Uterine smooth muscle cell (primary cell): ENCODE measurements around the gene AMER3. TPM values are rescaled to one million over a fixed set of nuclear protein-coding genes. Genes with fewer than 3 reads are reported as not detected.

ENCODE experiments used
- total RNA-seq: library from RNA; depleted of rRNA; stranded (reverse); fragments of >200 nt; gene quantifications from 2 replicates; pipeline ENCODE4 v1.2.3, GENCODE V29; 2014

The AMER3 gene
- total RNA-seq: not detected in 2 replicates

DNA sequence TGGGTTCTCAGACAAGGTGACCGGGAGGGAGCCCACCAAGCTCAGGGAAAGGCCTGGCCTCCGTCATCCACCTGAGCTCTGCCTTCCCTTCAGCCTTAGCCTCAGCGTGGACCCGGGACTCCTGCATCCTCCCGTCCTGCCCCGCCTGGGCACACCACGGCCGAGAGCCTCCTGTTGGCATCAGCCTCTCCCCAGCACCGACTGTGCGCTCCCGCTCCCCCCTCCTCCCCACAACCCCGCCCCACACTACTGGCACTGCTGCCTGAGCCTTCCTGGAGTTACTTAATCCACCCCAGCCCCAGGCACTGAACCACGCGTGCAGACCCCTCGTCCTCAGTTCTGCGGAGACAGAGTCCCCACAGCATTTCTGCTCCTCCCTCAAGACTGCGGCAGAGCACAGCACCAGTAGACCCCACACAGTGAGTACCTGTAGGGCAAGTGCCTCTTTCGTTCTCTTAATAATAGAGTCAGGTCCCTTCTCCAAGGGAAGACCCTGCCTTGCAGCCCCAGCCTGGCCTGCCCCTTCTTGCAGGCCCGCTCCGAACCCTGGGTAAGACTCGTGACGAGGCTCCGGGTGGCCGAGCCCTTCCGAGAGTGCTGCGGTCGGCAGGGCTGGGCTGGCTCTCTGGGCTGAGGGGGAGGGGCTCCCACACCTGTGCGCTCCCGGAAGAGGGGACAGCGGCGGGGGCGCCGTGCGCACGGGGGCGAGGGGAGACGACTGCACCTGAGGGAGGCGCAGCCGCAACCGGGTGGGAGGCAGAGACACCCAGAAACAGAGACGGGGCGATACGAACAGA is at the start of gene AMER3:
AMER3 (plus strand) TSS at position 285 of the 797 bp plus-strand sequence. CDS start 6,533 bp downstream, outside the sequence.

GRCh38 chr2:130728549-130729316 is 26.6 kb upstream of the AMER3 start, which contains the start of gene GPR148:
Gene GPR148 (plus strand): TSS chr2:130729070. CDS start chr2:130729152, 82 bp downstream.

Other genes starting within 250 kb of the AMER3 start
- not detected in 2 replicates for gene POTEI, start 246.2 kb upstream of the AMER3 start, total RNA-seq
- not detected in 2 replicates for gene CFC1B, start 234.3 kb upstream of the AMER3 start, total RNA-seq
- not detected in 2 replicates for gene CFC1, start 156.0 kb upstream of the AMER3 start, total RNA-seq
- not detected in 2 replicates for gene POTEJ, start 144.1 kb upstream of the AMER3 start, total RNA-seq
- 0.12 TPM in 1 of 2 replicates, not detected in the other for gene GPR148, start 26.5 kb upstream of the AMER3 start, total RNA-seq
- 6.3 and 8.1 TPM in 2 replicates for gene ARHGEF4, start 81.4 kb downstream of the AMER3 start, total RNA-seq